SH-SY5Y (cell line): ENCODE results near the gene RAMP1.

Experiments
- GATA2 ChIP-seq: IDR thresholded peaks from 2 replicates; pipeline ENCODE4 v1.6.1; 2011; ENCODE audit warnings: mild to moderate bottlenecking, low read depth, low read length
- GATA3 ChIP-seq: IDR thresholded peaks from 2 replicates; pipeline ENCODE4 v1.6.1; 2011; ENCODE audit warnings: low read depth, mild to moderate bottlenecking, low read length, moderate library complexity

- TF ChIP-seq GATA3 (no peak), GATA2 (no peak)
Measured at GRCh38 chr2:237892984-237893595, 33.7 kb downstream of the RAMP1 start.
